Ecto neural progenitor cell (in vitro differentiated cells): Measurements from ENCODE around the gene KDM2B.
A peak's percentile ranks its signal among the peaks of the same experiment; 100 is the strongest.
"Not testable (repeated sequence)": the region's sequence is repeated elsewhere in the genome, so short reads cannot be mapped to it uniquely, and the experiment has no call there.

ENCODE experiments used
- DNase-seq: peaks from one replicate; pipeline ENCODE4 v3.0.0-alpha.2; 2018; ENCODE audit warnings: low spot score

The KDM2B gene

DNA sequence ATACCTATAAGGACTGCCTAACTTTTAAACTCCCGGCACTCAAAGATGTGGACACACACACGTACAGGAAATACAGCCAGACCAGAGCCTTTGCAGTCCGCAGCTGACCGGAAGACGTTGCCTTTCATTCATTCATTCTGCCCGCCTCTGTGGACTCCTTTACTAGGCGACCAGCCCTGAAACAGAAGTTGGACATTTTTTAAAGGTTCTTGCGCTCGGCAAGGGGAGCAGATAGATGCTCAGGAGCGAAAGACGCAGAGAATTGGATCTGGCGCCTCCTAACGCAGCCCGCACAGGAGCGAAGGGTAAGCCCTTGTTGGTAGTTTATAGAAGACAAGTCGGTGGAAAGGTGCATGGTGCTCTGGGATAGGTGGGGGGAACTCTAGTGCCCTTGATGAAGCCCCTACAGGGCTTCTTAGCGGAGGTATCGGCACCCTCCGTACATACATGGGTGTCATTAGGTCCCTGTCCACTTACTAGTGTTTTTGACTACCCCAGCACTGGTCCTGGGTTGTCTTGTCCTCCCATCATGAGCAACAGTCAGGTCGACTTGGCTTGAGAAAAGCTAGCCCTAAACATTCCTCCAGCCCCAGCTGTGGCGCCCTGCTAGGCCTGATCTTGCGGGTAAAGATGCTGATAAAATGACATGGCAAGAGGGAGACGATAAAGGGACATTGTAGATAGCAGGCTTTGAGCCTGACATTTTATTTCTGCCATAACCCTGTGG lies at the start of gene KDM2B:
TSS of gene KDM2B (minus strand) at position 65 of the 727 bp plus-strand sequence. CDS start 112 bp downstream, outside the sequence.
- peak; percentile 71 for DNase-seq

DNA sequence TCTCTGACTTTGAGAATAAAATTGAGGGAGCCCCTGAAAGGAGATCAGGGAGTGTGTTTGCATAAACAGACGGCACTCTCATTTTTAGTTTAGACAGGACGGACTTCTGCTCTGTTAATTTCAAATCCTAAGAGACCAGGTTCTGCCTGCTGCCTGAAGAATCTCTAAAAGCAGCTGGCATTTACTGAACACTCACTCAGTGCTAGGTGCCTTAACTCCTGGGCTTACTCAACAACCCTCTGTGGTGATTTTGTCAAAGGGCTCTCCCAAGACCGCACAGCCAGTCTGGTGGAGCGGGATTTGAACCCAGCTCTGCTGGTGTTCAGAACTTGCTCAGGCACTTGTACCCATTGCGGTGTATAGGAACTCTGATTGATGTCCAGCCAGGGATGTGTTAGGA lies 47.7 kb upstream of the KDM2B start:
- no peak for DNase-seq

DNA sequence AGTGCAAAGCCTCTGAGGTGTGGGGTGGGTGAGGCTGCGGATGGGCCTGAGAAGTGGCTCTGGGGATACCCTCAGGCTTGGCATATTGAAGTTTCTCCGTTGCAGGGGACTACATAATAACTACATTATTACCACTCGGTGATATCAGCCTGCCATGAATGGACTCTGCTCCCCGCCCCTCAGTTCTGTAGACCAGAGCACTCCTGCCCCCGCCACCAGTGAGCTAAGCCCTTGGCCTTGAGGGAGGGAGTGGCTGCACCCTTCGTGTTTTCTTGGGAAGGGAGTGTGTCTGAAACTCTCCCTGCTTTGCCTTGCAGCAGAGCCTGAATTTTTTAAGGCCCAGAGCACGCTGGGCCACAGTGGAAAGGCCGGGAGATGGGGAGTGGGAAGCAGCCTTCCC lies 47.2 kb upstream of the KDM2B start:
- no peak for DNase-seq

DNA sequence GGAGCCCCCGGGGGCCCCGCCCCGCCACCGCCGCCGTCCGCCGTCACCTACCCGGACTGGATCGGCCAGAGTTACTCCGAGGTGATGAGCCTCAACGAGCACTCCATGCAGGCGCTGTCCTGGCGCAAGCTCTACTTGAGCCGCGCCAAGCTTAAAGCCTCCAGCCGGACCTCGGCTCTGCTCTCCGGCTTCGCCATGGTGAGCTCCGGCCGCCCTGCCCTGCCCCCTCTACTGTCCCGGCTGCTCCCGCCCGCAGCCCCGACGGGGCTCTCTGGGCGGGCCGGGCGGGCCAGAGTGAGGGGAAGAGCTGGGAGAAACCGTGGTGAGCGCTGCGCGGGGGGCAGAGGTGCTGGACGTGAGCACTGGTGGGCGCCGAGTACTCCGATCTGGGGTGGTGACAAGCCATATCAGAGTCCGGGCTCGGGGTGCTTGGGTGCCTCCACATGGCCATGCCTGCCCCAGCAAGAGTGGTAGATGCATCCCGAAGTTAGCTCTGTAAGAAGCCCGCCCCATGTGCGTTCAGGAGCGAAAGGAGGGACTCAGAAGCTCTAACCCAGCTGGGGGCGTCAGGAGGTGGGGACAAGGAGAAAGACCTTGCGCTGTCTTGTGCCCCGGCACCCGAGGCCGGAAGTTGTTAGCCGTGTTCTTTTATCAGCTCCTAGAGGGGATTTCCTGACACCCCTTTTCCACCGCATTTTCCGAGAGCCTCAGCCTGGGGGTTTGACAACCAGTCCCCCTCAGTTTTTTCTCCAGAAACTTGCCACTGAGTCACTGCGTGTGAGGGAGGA lies 46.2 kb upstream of the KDM2B start:
- no peak for DNase-seq

DNA sequence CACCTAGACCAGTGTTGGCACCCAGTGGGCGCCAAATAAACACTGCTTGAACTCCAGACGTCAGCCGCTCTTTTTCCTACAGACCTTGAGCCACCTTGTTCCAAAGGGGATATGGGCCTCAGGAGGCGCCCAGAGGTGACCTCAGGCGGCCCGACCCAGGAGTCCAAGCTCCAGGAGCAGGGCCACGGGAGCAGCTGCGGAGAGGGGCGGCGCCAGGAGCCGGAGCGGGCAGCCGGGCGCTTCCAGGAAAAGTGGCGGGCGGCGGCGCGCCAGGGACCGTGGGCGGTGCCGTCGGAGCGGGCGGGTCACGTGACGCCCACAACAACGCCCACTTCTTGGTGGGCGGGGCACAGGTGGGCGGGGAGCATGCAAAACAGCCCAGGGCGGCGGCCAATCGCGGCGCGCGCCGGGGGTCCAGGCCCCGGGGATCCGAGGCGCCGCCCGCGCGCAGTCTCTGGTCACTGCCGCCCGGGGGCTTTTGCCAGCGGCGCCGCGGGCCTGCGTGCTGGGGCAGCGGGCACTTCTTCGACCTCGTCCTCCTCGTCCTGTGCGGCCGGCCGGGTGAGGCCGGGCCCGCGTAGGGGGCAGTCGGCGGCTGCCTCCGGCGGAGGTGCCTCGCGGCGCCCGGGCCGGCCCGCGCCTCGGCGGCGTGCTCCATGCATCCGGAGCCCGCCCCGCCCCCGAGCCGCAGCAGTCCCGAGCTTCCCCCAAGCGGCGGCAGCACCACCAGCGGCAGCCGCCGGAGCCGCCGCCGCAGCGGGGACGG lies 45.4 kb upstream of the KDM2B start, which contains the start of gene ORAI1:
TSS of gene ORAI1 (plus strand) at position 444 of the 766 bp plus-strand sequence.
- peak; percentile 100 for DNase-seq

DNA sequence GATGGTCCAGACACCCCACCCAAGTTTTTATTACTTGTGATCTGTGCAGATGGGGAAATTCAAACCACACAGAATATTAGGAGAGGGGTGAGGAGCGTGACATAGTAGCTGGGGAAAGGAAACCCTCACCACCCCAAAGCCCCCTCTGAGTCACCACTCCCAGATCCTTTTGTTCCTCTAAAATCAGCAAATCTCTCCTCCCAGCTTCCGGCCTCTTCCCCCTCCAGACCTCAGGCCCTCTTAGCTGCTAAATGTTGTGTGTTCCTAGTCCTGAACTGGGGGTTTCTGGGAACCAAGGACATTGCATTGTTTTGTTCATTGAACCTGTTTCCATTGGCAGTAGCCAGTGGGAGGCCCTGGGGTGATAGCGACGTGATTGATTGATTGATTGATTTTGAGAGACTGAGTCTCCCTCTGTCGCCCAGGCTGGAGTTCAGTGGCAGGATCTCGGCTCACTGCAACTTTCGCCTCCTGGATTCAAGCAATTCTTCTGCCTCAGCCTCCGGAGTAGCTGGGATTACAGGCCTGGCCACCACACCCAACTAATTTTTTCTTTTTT lies 39.6 kb upstream of the KDM2B start:
- no peak for DNase-seq

DNA sequence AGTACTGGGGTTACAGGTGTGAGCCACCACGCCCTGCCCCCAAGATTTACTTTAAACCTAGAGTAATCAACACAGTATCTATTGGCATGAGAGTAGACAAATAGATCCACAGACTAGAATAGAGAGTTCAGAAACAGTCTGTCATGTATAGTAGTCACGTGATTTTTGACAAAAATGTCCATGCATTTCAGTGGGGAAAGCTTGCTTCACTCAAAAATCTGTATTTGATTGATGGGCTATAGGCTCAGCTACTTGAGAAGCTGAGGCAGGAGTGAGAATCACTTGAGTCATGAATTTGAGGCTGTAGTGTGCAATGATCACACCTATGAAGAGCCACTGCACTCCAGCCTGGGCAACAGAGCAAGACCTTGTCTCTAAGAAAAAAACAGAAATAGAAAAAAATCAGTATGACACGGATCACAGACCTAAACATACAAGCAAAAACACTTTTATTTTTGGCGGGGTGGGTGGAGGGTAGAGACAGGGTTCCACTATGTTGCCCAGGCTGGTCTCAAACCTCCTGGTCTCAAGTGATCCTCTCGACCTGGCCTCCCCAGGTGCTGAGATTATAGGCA lies 37.9 kb upstream of the KDM2B start:
- no peak for DNase-seq

DNA sequence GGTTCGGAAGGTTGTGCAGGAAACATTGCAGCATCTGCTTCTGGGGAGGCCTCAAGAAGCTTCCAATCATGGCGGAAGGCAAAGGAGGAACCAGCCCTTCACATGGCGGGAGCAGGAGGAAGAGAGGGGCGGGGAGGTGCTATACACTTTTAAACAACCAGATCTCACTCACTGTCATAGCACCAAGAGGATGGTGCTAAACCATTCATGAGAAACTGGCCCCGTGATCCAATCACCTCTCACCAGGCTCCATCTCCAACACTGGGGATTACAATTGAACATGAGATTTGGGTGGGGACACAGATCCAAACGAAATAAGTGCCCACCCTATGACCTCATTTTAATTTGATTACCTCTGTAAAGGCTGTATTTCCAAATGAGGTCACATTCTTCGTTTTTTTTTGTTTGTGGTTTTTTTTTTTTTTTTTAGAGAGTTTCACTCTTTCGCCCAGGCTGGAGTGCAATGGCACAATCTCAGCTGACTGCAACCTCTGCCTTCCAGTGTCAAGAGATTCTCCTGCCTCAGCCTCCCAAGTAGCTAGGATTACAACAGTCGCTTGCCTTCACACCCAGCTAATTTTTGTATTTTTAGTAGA lies 34.1 kb upstream of the KDM2B start:
- no peak for DNase-seq

DNA sequence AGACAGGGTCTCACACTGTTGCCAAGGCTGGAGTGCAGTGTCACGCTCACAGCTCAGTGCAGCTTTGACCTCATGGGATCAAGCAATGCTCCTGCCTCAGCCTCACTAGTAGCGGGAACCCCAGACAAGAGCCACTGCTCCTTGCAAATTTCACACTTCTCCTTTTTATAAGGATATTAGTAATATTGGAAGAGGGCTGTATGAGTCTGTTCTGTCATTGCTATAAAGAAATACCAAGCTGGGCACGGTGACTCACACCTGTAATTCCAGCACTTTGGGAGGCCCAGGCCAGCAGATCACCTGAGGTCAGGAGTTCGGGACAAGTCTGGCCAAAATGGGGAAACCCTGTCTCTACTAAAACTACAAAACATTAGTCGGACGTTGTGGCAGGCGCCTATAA lies 32.6 kb upstream of the KDM2B start:
- no peak for DNase-seq

DNA sequence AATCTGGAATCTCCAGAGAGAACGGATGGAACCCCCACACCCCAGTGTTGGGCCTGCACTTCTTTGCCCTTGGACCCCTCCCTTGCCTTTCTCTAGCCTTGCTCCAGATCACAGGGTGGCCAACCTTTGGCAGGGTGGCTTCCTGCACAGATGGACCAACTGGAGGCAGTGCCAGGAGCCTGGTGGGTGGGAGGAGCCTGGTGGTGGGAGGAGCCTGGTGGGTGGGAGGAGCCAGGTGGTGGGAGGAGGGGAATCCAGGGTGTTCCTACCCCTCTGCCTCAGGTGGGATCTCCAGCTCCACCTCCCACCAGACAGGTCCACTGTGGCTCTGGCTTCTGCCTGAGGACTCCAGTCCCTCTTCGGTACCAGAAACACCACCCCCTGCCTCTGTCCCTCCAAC lies 30.5 kb upstream of the KDM2B start:
- DNase-seq, result peak; percentile 66

DNA sequence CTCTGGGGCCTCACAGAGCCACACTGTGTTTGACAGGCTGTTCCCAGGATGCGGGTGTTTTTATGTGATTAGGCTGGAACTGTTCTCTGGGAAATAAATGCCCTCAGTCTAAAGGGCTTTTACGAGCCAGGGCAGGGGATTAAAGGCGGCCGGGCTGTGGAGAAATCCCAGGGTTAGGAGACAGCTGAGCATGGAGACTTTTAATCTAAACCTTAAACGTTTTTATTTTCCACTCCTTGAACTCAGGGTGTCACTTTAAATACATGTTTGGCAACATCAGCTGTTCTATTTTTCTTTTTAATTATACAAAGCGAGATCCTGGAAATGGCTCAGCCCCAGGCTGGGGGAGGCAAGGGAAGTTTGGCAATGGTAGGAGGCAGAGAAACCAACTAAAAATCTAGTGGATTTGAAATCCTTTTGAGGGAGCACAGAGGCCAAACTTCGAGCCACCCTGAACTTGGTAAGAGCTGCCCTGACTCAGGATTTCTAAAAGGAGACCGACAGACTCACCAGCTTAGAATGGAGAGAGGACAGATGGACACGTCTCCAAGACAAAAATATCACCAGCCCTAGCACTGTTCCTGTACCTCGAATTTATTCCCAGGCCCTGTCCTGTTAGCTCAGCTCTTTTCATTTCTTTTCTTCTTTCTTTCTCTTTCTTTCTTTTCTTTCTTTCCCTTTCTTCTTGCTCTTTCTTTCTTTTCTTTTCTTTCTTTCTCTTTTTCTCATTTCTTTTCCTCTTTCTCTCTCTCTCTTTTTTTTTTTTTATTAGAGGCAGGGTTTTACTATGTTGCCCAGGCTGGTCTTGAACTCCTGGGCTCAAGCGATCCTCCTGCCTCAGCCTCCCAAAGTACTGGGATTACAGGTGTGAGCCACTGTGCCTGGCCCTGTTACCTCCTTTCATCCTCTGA lies 29.7 kb upstream of the KDM2B start:
- DNase-seq, result no peak

DNA sequence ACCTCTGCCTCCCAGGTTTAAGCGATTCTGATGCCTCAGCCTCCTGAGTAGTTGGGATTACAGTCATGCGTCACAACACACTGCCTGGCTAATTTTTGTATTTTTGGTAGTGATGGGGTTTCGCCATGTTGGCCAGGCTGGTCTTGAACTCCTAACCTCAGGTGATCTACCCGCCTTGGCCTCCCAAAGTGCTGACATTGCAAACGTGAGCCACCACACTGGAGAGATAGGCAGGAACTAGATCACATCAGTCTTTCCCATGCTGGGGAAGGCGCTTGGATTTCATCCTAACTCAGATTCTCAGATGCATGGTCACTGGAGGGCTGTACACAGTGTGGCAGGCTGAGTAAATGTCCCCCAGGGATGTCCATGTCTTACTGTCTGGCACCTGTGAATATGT lies 27.5 kb upstream of the KDM2B start:
- DNase-seq, result no peak

DNA sequence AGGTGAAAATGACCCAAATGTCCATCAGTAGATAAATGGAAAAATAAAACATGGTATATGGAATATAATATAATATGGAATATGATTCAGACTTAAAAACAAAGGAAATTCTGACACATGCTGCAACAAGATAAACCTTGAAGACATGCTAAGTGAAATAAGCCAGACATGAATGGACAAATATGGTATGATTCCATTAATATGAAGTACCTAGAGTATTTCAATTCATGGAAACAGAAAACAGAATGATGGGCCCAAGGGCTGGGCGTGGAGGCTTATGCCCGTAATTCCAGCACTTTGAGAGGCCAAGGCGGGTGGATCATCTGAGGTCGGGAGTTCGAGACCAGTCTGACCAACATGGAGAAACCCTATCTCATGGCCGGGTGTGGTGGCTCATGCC lies 22.8 kb upstream of the KDM2B start:
- no peak for DNase-seq

DNA sequence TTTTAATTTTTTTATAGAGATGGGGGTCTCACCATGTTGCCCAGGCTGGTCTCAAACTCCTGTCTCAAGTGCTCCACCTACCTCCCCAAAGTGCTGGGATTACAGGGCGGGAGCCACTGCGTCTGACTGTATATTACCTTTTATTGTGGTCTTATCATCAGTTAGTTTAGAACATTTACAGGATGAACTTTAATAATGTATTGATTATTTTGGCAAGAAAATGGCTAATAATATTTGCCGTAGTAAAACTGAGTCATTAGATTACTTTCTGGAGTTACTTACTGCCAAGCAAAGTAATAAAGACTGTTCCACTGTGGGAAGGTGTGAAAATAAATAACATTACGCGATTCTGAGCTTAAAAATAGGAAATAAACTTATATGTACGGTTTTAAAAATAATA lies 21.9 kb upstream of the KDM2B start:
- DNase-seq, result no peak

DNA sequence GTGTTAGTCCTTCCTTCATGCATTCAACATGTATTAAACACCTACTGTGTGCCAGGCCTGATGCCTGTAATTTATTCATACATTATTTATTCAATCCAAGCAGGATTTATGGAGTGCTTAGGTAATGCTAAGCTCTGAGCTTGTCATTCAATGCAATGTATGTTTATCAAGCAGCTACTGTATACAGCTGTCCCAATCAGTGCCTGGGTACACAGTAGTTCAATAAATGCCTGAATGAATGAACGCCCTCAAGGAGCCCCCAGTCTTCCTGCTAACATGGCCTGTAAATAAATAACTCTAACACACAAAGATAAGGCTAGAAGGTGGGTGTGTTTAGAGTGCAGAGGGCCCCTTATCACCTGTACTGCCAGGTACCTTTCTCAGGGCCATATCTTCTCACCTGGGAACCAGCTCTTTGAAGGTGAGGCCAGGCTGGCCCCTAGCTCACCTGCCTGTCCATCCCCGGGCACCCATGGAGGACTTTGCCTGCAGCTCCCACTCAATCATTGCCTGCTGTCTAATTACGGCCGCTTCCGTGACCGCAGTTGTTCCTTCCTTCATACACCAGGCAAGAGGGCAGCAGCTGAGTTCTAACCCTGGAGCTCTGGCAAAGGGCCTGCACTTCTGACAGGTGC lies 20.0 kb upstream of the KDM2B start:
- DNase-seq, result no peak

DNA sequence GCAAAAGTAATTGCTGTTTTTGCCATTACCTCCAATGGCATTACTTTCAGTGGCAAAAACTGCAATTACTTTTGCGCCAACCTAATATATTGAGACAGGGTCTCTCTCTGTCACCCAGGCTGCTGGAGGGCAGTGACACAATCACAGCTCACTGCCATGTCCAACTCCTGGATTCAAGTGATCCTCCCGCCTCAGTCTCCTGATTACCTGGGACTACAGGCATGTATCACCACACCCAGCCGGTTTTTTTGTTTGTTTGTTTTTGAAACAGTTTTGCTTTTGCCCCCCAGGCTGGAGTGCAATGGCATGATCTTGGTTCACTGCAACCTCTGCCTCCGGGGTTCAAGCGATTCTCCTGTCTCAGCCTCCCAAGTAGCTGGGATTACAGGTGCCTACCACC lies 15.7 kb upstream of the KDM2B start:
- no peak for DNase-seq

DNA sequence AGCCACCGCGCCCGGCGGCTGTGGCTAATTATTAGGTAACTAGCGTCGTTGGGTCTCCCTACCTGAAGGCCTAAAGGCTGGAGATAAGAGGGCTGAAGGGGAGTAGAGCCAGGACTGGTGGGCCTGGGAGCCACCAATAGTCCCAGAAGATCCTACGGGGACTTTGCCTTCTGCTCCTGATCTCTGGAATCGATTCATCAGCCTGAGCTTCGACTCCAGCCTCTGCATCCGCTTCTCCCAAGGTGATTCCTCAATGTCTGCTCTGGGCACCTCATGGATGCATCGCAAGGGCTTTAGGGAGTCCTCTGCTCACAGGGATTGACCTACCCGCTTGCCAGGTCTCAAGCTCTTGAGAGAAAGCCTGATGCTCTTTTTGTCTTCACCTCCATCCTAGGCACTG lies 14.7 kb upstream of the KDM2B start:
- DNase-seq, result no peak

DNA sequence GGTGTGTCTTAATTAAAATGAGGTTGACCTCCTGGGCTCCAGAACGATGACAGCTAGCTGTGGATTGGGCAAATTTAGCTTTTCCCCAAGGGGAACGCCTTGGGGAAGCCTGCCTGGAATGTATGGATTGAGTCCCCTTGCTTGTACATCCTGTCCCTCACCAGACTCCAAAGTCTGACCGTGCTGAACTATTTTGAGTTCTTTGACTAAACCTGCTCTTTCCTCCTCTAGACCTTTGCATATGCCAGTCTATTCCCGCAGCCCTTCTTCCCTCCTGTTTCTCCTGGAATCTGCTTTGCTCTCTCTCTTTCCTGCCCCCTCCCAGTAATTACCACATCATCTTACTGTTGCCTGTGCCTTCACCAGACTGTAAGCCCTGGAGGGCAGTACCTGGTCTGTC lies 11.5 kb upstream of the KDM2B start:
- no peak for DNase-seq

DNA sequence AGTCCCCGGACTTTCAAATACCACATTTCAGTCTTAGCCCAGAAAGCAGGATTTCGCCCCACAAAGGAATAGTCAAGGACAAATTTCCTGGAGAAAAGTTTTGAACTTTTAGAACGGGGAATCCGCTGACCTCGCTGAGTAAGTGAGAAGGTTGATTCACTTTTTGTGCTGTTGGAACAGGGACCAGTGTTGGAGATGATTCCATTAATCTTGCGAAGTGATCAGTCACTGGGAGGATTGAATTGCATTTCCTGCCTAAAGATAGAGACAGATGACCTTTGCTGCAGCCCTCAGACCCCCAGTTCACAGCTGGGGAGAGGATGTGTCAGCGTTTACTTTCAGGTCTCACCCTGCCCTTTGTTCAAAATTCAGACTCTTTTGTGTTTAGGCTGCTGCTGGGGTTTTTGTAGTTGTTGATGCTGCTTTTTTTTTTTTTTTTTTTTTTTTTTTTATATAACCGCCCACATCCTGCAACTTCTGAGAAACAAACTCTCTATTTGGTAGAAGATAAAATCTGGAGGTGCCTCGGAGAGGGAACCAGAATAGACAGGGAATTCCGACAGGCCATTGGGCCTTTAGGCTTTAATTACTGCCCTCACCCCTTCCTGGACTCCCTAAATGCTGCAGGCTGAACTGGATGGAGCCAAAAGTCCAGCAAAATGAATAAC lies 9.8 kb upstream of the KDM2B start:
- DNase-seq, result no peak

DNA sequence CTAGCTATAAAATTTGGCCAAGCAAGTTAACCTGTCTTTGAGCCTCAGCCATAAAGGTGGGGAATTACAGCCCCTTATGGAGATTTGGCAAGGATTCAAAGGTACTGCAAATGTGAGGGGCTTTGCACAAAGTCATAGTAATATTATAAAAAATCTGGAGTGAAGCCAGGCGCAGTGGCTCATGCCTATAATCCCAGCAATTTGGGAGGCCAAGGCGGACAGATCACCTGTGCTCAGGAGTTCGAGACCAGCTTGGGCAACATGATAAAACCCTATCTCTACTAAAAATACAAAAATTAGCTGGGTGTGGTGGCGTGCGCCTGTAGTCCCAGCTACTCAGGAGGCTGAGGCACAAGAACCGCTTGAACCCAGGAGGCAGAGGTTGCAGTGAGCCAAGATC lies 4.1 kb upstream of the KDM2B start:
- DNase-seq, result not testable (repeated sequence)
